Nephron progenitor cell (in vitro differentiated cells): ENCODE measurements around the gene REEP1.

Experiments used
- DNase-seq: peaks from one replicate; pipeline ENCODE4 v3.0.0; 2021
- H3K27ac Mint-ChIP-seq: 2 replicates; pipeline ENCODE4 v1.8.0; 2021; ENCODE audit warnings: mild to moderate bottlenecking, moderate library complexity, mixed read lengths
- H3K27me3 Mint-ChIP-seq: 2 replicates; pipeline ENCODE4 v1.8.0; 2021; ENCODE audit warnings: mild to moderate bottlenecking, low read depth, mixed read lengths; ENCODE audit not compliant: poor library complexity
- H3K36me3 Mint-ChIP-seq: 2 replicates; pipeline ENCODE4 v1.8.0; 2021; ENCODE audit warnings: low read depth, mixed read lengths
- H3K4me1 Mint-ChIP-seq: 2 replicates; pipeline ENCODE4 v1.8.0; 2021; ENCODE audit warnings: mixed read lengths
- H3K4me3 Mint-ChIP-seq: 2 replicates; pipeline ENCODE4 v1.8.0; 2021; ENCODE audit warnings: mild to moderate bottlenecking, moderate library complexity, mixed read lengths
- H3K9me3 Mint-ChIP-seq: 2 replicates; pipeline ENCODE4 v1.8.0; 2021; ENCODE audit warnings: mild to moderate bottlenecking, moderate library complexity, mixed read lengths
- CTCF ChIP-seq: fragments of 200-600 bp; sonication (generic); IDR thresholded peaks from 2 replicates; pipeline ENCODE4 v1.5.0; 2021; ENCODE audit warnings: antibody characterized with exemption

Gene REEP1

GRCh38 chr2:86342488-86342887 lies 5.1 kb upstream of the REEP1 start:
- no peak for TF ChIP-seq CTCF
- H3K4me1 Mint-ChIP-seq, result peaks cover 5% of the 10 kb centered on the region
- H3K27me3 Mint-ChIP-seq, result peaks cover 60% of the 10 kb centered on the region
- DNase-seq, result no peak
- H3K36me3 Mint-ChIP-seq, result no peaks in the 10 kb centered on the region
- H3K27ac Mint-ChIP-seq, result no peak overlapping the region
- H3K9me3 Mint-ChIP-seq, result peaks cover 33% of the 10 kb centered on the region
- no peak overlapping the region for H3K4me3 Mint-ChIP-seq

- DNase-seq, result no peak
- Mint-ChIP-seq H3K4me3 (no peak overlapping the region), H3K27me3 (peaks cover 65% of the 10 kb centered on the region), H3K4me1 (peaks cover 10% of the 10 kb centered on the region), H3K27ac (no peak overlapping the region), H3K36me3 (no peaks in the 10 kb centered on the region), H3K9me3 (peaks cover 33% of the 10 kb centered on the region)
- TF ChIP-seq CTCF, result no peak
These were observed 4.0 kb upstream of the REEP1 start for GRCh38 chr2:86341470-86341869.

- Mint-ChIP-seq H3K4me3 (peak overlapping the region; percentile 70), H3K4me1 (peaks cover 28% of the 10 kb centered on the region), H3K27me3 (peaks cover 84% of the 10 kb centered on the region), H3K9me3 (peaks cover 33% of the 10 kb centered on the region), H3K27ac (no peak overlapping the region), H3K36me3 (no peaks in the 10 kb centered on the region)
- no peak for TF ChIP-seq CTCF
- no peak for DNase-seq
These were observed 1.4 kb upstream of the REEP1 start for GRCh38 chr2:86338778-86339295.

- peaks cover 91% of the 10 kb centered on the region for H3K27me3 Mint-ChIP-seq
- H3K4me3 Mint-ChIP-seq, result peak overlapping the region; percentile 88
- DNase-seq, result peak; percentile 57
- H3K36me3 Mint-ChIP-seq, result no peaks in the 10 kb centered on the region
- peaks cover 19% of the 10 kb centered on the region for H3K9me3 Mint-ChIP-seq
- H3K4me1 Mint-ChIP-seq, result peaks cover 32% of the 10 kb centered on the region
- no peak overlapping the region for H3K27ac Mint-ChIP-seq
- no peak for TF ChIP-seq CTCF
These were observed 667 bp downstream of the REEP1 start for GRCh38 chr2:86336675-86337243.

- Mint-ChIP-seq H3K36me3 (no peaks in the 10 kb centered on the region), H3K27me3 (peaks cover 89% of the 10 kb centered on the region), H3K4me3 (peak overlapping the region; percentile 88), H3K9me3 (peaks cover 12% of the 10 kb centered on the region), H3K4me1 (peaks cover 36% of the 10 kb centered on the region), H3K27ac (no peak overlapping the region)
- no peak for TF ChIP-seq CTCF
- peak; percentile 12 for DNase-seq
These were observed 1.4 kb downstream of the REEP1 start for GRCh38 chr2:86335865-86336674.
